HG02763 (cell line): Measurements from ENCODE around the gene LIMS1.
A peak's percentile ranks its signal among the peaks of the same experiment; 100 is the strongest.
"Not testable (repeated sequence)": the region's sequence is repeated elsewhere in the genome, so short reads cannot be mapped to it uniquely, and the experiment has no call there.

Experiments used
- ATAC-seq: cut with Tn5 transposase; IDR thresholded peaks from one replicate; pipeline ENCODE4 v1.9.1; 2021; ENCODE audit warnings: mild to moderate bottlenecking, moderate library complexity; ENCODE audit not compliant: unreplicated experiment

The LIMS1 gene

GRCh38 chr2:108533832-108534583, at the start of gene LIMS1:
TSS of gene LIMS1 (plus strand) at chr2:108534470. CDS start at chr2:108534563, 93 bp downstream.
- ATAC-seq, result peak; percentile 83

- no peak for ATAC-seq
Observed at GRCh38 chr2:108485253-108485652, 49.0 kb upstream of the LIMS1 start.

- peak; percentile 47 for ATAC-seq
Observed at GRCh38 chr2:108490506-108491122, 43.7 kb upstream of the LIMS1 start.

- no peak for ATAC-seq
Observed at GRCh38 chr2:108491848-108492247, 42.4 kb upstream of the LIMS1 start.

- ATAC-seq, result no peak
Observed at GRCh38 chr2:108492364-108492763, 41.9 kb upstream of the LIMS1 start.

- ATAC-seq, result not testable (repeated sequence)
Observed at GRCh38 chr2:108496167-108496566, 38.1 kb upstream of the LIMS1 start.

GRCh38 chr2:108507620-108508019, 26.6 kb upstream of the LIMS1 start:
- not testable (repeated sequence) for ATAC-seq

- not testable (repeated sequence) for ATAC-seq
Observed at GRCh38 chr2:108512431-108512830, 21.8 kb upstream of the LIMS1 start.

GRCh38 chr2:108514478-108514877, 19.8 kb upstream of the LIMS1 start:
- not testable (repeated sequence) for ATAC-seq

GRCh38 chr2:108524688-108525087, 9.6 kb upstream of the LIMS1 start:
- not testable (repeated sequence) for ATAC-seq

- ATAC-seq, result not testable (repeated sequence)
Observed at GRCh38 chr2:108525258-108525657, 9.0 kb upstream of the LIMS1 start.

- no peak for ATAC-seq
Observed at GRCh38 chr2:108531674-108532055, 2.6 kb upstream of the LIMS1 start.

GRCh38 chr2:108534584-108535356, 500 bp downstream of the LIMS1 start:
- ATAC-seq, result peak; percentile 37

GRCh38 chr2:108535357-108535631, 1.0 kb downstream of the LIMS1 start:
- ATAC-seq, result no peak

- no peak for ATAC-seq
Observed at GRCh38 chr2:108536133-108536780, 2.0 kb downstream of the LIMS1 start.

GRCh38 chr2:108536911-108537310, 2.6 kb downstream of the LIMS1 start:
- ATAC-seq, result no peak

- no peak for ATAC-seq
Observed at GRCh38 chr2:108538000-108538625, 3.8 kb downstream of the LIMS1 start.

- ATAC-seq, result no peak
Observed at GRCh38 chr2:108541451-108541850, 7.2 kb downstream of the LIMS1 start.

GRCh38 chr2:108542071-108542470, 7.8 kb downstream of the LIMS1 start:
- no peak for ATAC-seq

GRCh38 chr2:108547606-108548005, 13.3 kb downstream of the LIMS1 start:
- no peak for ATAC-seq
